GM12864 (cell line): ENCODE data around the gene ZMIZ1.

Experiments used
- DNase-seq: peaks from one replicate; pipeline ENCODE4 v3.0.0-alpha.2; 2011; ENCODE audit warnings: low read depth
- H3K4me3 ChIP-seq: 2 replicates; pipeline ENCODE4 v1.5.1; 2011; ENCODE audit warnings: mild to moderate bottlenecking, low read depth, low read length, control low read depth
- CTCF ChIP-seq: IDR thresholded peaks from 2 replicates; pipeline ENCODE4 v1.5.1; 2011; ENCODE audit warnings: low read depth, mild to moderate bottlenecking, moderate library complexity, low read length, control low read depth, inconsistent platforms; ENCODE audit errors: missing control alignments

The ZMIZ1 gene

GRCh38 chr10:79158402-79159097, 89.8 kb downstream of the ZMIZ1 start:
- TF ChIP-seq CTCF, result no peak
- no peak overlapping the region for H3K4me3 ChIP-seq
- no peak for DNase-seq

- H3K4me3 ChIP-seq, result no peak overlapping the region
- no peak for DNase-seq
- TF ChIP-seq CTCF, result no peak
Measured at GRCh38 chr10:79159141-79159651, 90.4 kb downstream of the ZMIZ1 start.

DNA sequence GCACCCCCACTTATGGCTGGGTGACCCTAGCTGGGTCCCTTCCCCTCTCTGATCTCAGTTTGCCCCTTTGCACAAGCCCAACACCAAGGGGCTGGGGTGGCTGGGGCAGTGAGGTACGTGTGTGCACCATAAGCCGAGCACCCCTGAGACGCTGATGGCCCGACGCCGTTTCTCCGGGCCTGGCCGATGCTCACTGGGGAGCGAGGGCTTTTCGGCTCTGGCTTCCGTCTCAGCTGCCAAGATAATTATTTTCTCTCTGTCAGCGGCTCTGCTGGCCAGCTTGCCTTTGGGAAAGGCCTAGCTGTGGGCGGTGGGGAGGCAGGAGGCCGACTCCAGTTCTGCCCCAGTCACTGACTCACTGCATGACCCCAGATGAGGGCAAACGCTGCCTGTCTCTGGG, 91.0 kb downstream of the ZMIZ1 start:
- no peak for TF ChIP-seq CTCF
- no peak for DNase-seq
- H3K4me3 ChIP-seq, result no peak overlapping the region

GRCh38 chr10:79160191-79160590, 91.4 kb downstream of the ZMIZ1 start:
- DNase-seq, result no peak
- H3K4me3 ChIP-seq, result no peak overlapping the region
- no peak for TF ChIP-seq CTCF

DNA sequence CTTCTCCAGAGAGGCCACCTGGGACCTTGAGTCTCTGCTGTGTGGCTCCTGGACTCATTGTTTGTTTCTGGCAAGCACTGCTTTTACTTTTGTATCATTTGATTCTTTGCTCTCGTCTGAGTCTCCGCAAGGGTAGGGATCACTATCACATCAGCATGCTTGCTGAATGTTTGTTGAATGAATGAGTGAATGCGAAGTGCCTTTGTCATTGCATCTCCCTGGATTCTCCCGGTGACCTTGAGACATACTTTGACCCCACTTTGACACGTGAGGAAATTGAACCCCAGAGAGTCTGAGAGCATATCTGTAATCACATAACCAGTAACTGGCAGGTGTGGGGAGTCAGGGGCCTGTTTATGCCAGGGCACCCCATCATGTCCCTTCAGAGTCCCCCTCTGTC, 92.8 kb downstream of the ZMIZ1 start:
- no peak overlapping the region for H3K4me3 ChIP-seq
- DNase-seq, result no peak
- no peak for TF ChIP-seq CTCF

- TF ChIP-seq CTCF, result no peak
- no peak overlapping the region for H3K4me3 ChIP-seq
- no peak for DNase-seq
Measured at GRCh38 chr10:79162022-79162421, 93.3 kb downstream of the ZMIZ1 start.

- DNase-seq, result no peak
- H3K4me3 ChIP-seq, result no peak overlapping the region
- TF ChIP-seq CTCF, result no peak
Measured at GRCh38 chr10:79162861-79163665, 94.3 kb downstream of the ZMIZ1 start.
